Retina (tissue), 1 donor: ENCODE data around the gene ACTBL2.
"Not testable (repeated sequence)": the region's sequence is repeated elsewhere in the genome, so short reads cannot be mapped to it uniquely, and the experiment has no call there.

Source experiments
- DNase-seq: peaks from one replicate; pipeline ENCODE4 v3.0.0-alpha.2; 2016

The ACTBL2 gene

GRCh38 chr5:57494104-57495098 lies 11.8 kb upstream of the ACTBL2 start:
- no peak for DNase-seq

- no peak for DNase-seq
Measured at GRCh38 chr5:57493034-57493433, 10.4 kb upstream of the ACTBL2 start.

- DNase-seq, result no peak
Measured at GRCh38 chr5:57492632-57493031, 10.0 kb upstream of the ACTBL2 start.

GRCh38 chr5:57491369-57491965 lies 8.9 kb upstream of the ACTBL2 start:
- no peak for DNase-seq

GRCh38 chr5:57488215-57488955 lies 5.8 kb upstream of the ACTBL2 start:
- DNase-seq, result no peak

- no peak for DNase-seq
Measured at GRCh38 chr5:57486027-57486602, 3.5 kb upstream of the ACTBL2 start.

GRCh38 chr5:57478826-57479225 lies 3.8 kb downstream of the ACTBL2 start:
- no peak for DNase-seq

- DNase-seq, result no peak
Measured at GRCh38 chr5:57476601-57477056, 6.0 kb downstream of the ACTBL2 start.

- DNase-seq, result no peak
Measured at GRCh38 chr5:57470339-57470738, 12.3 kb downstream of the ACTBL2 start.

GRCh38 chr5:57468481-57469163 lies 14.0 kb downstream of the ACTBL2 start:
- DNase-seq, result no peak

GRCh38 chr5:57466544-57466943 lies 16.1 kb downstream of the ACTBL2 start:
- DNase-seq, result no peak

GRCh38 chr5:57460056-57460455 lies 22.6 kb downstream of the ACTBL2 start:
- DNase-seq, result not testable (repeated sequence)

- DNase-seq, result no peak
Measured at GRCh38 chr5:57458443-57458842, 24.2 kb downstream of the ACTBL2 start.

- DNase-seq, result peak; percentile 61
Measured at GRCh38 chr5:57456531-57457135, 26.0 kb downstream of the ACTBL2 start.

- peak; percentile 24 for DNase-seq
Measured at GRCh38 chr5:57455511-57456455, 26.8 kb downstream of the ACTBL2 start.

GRCh38 chr5:57454896-57455295 lies 27.7 kb downstream of the ACTBL2 start:
- no peak for DNase-seq

GRCh38 chr5:57453728-57454127 lies 28.9 kb downstream of the ACTBL2 start:
- no peak for DNase-seq

GRCh38 chr5:57452885-57453284 lies 29.7 kb downstream of the ACTBL2 start:
- no peak for DNase-seq

GRCh38 chr5:57450991-57451876 lies 31.4 kb downstream of the ACTBL2 start:
- peak; percentile 43 for DNase-seq

- DNase-seq, result no peak
Measured at GRCh38 chr5:57448751-57449150, 33.9 kb downstream of the ACTBL2 start.
